Astrocyte of the spinal cord (primary cell): ENCODE measurements around the gene ACTR8.
A peak's percentile ranks its signal among the peaks of the same experiment; 100 is the strongest.

Source experiments
- DNase-seq: peaks from one replicate; pipeline ENCODE4 v3.0.0; 2011; ENCODE audit warnings: low read depth, low spot score
- H3K4me3 ChIP-seq: 2 replicates; pipeline ENCODE4 v1.5.1; 2011; ENCODE audit warnings: low read depth, mild to moderate bottlenecking, low read length, moderate library complexity
- in situ Hi-C: cut with HindIII; loops from 2 replicates; pipeline ENCODE4 v1.10.0; 2017; ENCODE audit warnings: low sequenced_read_pairs
- TF ChIP-seq, protein P1 (sequence below): IDR thresholded peaks from 2 replicates; pipeline ENCODE4 v1.5.1; 2012; ENCODE audit warnings: low read depth, mild to moderate bottlenecking, low read length, inconsistent platforms

ACTR8 gene

DNA sequence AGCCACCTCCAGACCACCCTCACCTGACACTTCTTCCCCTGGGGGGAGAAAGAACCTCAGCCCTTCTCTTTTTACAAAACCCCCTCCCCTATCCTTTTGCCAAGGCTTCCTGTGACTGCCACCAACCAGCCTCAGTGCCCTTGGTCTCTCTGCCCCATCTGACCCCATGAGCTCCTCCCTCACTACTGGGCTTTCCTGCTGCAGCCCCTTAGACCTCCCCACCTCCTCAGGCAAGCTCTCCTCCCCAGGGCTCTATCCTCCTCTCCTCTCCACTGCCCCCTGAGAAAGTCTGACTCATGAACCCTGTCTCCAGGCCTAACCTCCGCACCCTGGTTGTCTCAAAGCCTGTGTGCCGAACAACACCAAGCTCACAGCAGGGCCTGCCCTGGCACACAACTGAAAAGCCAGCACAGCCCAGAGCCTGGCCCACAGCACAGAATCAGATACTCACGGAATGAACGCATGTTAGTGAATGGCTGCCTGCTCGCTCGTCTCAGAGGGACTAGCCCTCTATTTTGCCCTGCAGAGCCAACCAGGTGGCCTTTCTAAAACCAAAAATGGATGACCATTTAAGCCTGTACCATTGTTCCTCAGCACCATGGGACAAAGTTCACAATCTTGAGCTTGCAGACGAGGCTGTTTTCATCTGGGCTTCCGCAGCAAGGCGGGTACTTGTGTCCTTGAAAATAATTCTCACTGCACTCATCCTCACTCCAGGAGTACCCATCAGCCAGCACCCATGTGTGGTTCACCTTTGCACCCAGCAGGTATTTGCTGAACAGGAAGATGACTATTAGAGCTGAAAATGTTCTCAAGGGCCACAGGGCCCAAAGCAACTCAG lies 37.5 kb downstream of the ACTR8 start:
- in situ Hi-C loops = no loop called here
- no peak for DNase-seq
- H3K4me3 ChIP-seq = no peak overlapping the region
- TF ChIP-seq, protein P1, sequence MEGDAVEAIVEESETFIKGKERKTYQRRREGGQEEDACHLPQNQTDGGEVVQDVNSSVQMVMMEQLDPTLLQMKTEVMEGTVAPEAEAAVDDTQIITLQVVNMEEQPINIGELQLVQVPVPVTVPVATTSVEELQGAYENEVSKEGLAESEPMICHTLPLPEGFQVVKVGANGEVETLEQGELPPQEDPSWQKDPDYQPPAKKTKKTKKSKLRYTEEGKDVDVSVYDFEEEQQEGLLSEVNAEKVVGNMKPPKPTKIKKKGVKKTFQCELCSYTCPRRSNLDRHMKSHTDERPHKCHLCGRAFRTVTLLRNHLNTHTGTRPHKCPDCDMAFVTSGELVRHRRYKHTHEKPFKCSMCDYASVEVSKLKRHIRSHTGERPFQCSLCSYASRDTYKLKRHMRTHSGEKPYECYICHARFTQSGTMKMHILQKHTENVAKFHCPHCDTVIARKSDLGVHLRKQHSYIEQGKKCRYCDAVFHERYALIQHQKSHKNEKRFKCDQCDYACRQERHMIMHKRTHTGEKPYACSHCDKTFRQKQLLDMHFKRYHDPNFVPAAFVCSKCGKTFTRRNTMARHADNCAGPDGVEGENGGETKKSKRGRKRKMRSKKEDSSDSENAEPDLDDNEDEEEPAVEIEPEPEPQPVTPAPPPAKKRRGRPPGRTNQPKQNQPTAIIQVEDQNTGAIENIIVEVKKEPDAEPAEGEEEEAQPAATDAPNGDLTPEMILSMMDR = no peak

DNA sequence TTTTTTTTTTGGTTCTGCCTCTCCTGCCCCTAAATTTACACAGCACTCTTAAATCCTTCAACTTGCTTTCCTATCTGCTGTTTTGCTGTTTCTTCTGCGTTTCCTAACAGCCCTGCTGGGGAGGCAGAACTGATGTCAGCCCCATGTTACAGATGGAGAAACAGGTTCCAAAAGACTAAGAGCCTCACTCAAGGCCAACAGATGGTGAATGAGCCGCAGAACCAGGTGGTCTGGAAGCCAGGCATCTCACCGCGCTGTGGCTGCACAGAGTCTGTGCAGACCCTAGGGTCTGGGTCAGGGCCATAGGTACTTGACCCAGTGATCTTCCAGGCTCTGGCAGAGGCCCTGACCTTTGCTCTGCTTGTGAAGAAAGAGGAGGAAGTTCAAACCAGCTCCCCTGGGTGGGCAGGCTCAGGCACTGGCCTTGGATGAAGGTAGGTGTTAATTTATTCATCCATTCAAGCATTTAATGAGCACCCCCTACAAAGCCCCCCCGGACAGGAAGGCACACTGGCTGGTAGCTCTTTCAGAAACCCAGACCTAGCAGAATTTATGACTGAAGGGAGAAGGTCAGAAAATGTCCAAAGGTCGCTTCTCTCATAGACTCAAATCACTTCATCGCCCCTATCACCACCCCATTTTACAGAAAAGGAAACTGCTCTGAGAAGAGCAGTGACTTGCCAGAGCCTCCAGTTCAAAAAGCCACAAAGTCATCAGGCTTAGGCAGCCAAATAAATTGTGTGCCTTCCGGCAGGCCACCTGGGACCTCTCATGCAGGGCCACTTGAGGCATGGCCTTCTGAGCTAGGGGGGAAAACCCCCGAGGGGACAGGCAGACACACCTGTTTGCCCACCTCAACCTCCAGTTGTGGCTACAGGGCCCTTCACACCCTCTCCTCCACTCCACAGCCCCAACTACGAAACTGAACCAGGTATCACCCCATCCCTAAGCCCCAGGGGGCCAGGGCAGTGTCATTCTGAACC lies 38.5 kb downstream of the ACTR8 start:
- in situ Hi-C loops = no loop called here
- TF ChIP-seq, protein P1 = no peak
- DNase-seq = no peak
- no peak overlapping the region for H3K4me3 ChIP-seq

DNA sequence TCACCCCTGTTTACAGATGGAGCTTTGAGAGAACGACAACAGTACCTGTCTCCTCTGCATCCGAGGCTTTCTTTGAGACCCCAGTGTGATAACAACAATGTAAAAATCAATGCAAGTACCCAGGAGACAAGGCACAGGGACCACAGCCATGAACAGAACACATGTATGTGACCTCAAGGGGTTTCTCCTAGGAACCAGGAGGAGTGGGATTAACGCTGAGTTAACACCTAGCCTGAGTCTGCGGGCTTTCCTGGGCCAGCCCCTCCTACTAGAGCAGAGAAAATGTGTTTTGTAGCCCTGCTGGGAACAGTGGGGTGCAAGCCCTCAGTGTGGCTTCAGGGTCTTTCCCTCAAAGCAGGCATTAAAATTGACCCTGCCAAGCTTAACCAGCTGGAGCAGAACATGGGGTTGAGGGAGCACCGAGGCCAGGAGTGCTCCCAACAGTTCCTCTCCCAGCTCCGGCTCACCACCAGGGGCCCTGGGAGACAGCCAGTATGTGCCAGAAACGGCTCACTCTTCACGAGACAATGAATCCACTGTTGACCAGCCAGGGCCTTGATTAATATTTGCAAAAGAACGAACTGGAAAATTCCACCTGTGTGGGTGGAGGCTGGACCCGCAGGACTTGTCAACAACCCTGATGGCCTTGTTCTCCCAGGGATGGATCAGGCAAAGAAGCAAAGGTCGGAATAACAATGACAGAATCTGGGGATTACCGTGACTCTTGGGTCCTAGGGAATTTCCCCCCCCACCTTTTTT lies 39.3 kb downstream of the ACTR8 start:
- TF ChIP-seq, protein P1 = peak; percentile 18
- DNase-seq = peak; percentile 16
- H3K4me3 ChIP-seq = no peak overlapping the region
- in situ Hi-C loops = no loop called here

DNA sequence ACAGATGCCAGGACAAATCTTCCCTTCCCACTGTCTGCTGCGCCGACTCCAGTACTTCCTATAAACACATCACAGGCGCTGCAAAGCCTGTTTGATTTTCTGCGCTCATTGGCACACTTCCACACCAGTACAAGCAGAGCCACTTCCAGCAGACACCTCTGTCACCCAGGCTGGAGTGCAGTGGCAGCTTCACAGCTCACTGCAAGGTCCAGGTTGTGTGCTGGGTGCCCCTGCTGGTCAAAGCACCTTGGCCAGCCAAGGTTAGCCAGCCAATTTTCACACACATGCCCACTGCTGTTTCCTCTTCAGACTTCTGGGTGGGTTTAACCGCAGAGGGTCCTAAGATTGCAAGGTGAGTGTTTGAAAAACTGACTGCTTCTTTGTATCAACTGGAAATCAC lies 40.7 kb downstream of the ACTR8 start:
- in situ Hi-C loops = no loop called here
- TF ChIP-seq, protein P1 = no peak
- no peak for DNase-seq
- H3K4me3 ChIP-seq = no peak overlapping the region

DNA sequence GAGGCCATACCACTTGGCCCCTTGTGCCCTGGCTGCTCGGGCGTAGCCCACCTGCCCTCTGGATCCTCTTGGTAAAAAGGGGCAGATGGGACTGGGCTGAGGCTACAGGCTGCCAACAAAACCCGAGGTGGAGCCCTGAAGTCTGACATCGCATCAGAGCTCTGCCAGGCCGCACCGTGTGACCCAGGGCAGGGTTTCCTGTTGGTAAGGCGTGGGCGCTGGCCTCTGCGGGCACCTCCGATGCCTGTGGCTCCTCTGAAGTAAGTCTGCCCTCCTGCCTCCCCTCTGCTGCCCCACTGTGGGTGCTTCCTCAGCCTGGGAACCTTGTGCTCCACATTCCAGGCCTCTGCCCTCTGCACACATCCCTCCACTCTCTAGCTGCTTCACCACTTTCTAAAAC lies 44.6 kb downstream of the ACTR8 start:
- TF ChIP-seq, protein P1 = no peak
- no peak for DNase-seq
- H3K4me3 ChIP-seq = no peak overlapping the region
- in situ Hi-C loops = no loop called here
